Fibroblast of lung (primary cell): ENCODE measurements around the gene PRPSAP1.
"Not testable (repeated sequence)": the region's sequence is repeated elsewhere in the genome, so short reads cannot be mapped to it uniquely, and the experiment has no call there.

Source experiments
- EZH2 ChIP-seq: IDR thresholded peaks from 2 replicates; pipeline ENCODE4 v1.5.1; 2012; ENCODE audit warnings: low read length, control low read depth, mild to moderate bottlenecking; ENCODE audit errors: missing control alignments
- TF ChIP-seq, protein P1 (sequence below), 2 donors: IDR thresholded peaks in 1 of 2; conservative IDR thresholded peaks in 1 of 2; 1 replicate in 1 of 2; 2 replicates in 1 of 2; pipeline ENCODE4 v1.5.1; 2011 to 2012; ENCODE audit warnings: low read length in 2 of 2, control low read depth in 1 of 2, inconsistent platforms in 1 of 2, low read depth in 1 of 2, mild to moderate bottlenecking in 1 of 2

DNA sequence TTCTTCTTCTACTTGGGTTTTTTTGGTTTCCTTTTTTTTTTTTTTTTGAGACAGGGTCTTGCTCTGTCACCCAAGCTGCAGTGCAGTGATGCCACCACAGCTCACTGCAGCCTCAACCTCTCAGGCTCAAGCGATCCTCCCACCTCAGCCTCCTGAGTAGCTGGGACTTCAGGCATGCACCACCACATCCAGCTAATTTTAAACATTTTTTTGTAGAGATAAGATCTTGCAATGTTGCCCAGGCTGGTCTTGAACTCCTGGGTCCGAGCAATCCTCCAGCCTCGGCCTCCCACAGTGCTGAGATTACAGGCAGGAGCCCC is 48.6 kb downstream of the PRPSAP1 start:
- TF ChIP-seq, protein P1, sequence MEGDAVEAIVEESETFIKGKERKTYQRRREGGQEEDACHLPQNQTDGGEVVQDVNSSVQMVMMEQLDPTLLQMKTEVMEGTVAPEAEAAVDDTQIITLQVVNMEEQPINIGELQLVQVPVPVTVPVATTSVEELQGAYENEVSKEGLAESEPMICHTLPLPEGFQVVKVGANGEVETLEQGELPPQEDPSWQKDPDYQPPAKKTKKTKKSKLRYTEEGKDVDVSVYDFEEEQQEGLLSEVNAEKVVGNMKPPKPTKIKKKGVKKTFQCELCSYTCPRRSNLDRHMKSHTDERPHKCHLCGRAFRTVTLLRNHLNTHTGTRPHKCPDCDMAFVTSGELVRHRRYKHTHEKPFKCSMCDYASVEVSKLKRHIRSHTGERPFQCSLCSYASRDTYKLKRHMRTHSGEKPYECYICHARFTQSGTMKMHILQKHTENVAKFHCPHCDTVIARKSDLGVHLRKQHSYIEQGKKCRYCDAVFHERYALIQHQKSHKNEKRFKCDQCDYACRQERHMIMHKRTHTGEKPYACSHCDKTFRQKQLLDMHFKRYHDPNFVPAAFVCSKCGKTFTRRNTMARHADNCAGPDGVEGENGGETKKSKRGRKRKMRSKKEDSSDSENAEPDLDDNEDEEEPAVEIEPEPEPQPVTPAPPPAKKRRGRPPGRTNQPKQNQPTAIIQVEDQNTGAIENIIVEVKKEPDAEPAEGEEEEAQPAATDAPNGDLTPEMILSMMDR (conservative IDR thresholded peaks at IDR 0.05 in 1 of 2, IDR thresholded peaks at IDR 0.05 in 1 of 2; ENCODE audit: low read depth in 1 of 2, low read length in 2 of 2): not testable (repeated sequence)
- TF ChIP-seq EZH2: not testable (repeated sequence)
